MCF 10A (cell line): ENCODE measurements around the gene C9orf57. TPM values are rescaled to one million over a fixed set of nuclear protein-coding genes. Genes with fewer than 3 reads are reported as not detected.

ENCODE experiments used
- BruUV-seq: library from RNA; stranded (reverse); fragments of 400-500 nt; replicated peaks from 2 replicates; lab custom pipeline; 2021; lab: Mats Ljungman, UMichigan
- CTCF ChIA-PET: fragments of 300-600 bp; sonication (Branson Sonifier 250); formaldehyde crosslinking; extraction: SDS; loops from one replicate; lab custom pipeline; 2021; ENCODE audit warnings: antibody characterized with exemption, inconsistent platforms; lab: Yijun Ruan, JAX
- POLR2A ChIA-PET: fragments of 300-600, 350-650 bp; sonication (Branson Sonifier 250); formaldehyde crosslinking; extraction: SDS; loops from one replicate; lab custom pipeline; 2020; ENCODE audit warnings: antibody characterized with exemption, inconsistent platforms; lab: Yijun Ruan, JAX
- DNase-seq: peaks from one replicate; pipeline ENCODE4 v3.0.0-alpha.2; 2018; ENCODE audit not compliant: unreplicated experiment
- H3K27ac Mint-ChIP-seq: one replicate; pipeline ENCODE4 v1.8.0; 2022; ENCODE audit warnings: mild to moderate bottlenecking, low read depth, mixed read lengths; ENCODE audit not compliant: unreplicated experiment
- H3K27me3 Mint-ChIP-seq: one replicate; pipeline ENCODE4 v1.8.0; 2022; ENCODE audit warnings: mixed read lengths; ENCODE audit not compliant: insufficient read depth, unreplicated experiment
- H3K36me3 Mint-ChIP-seq: one replicate; pipeline ENCODE4 v1.8.0; 2022; ENCODE audit warnings: mild to moderate bottlenecking, moderate library complexity, mixed read lengths; ENCODE audit not compliant: insufficient read depth, unreplicated experiment
- H3K4me1 Mint-ChIP-seq: one replicate; pipeline ENCODE4 v1.8.0; 2022; ENCODE audit warnings: mixed read lengths; ENCODE audit not compliant: insufficient read depth, unreplicated experiment
- H3K4me3 Mint-ChIP-seq: one replicate; pipeline ENCODE4 v1.8.0; 2022; ENCODE audit warnings: mild to moderate bottlenecking, moderate library complexity, mixed read lengths; ENCODE audit not compliant: unreplicated experiment
- H3K9me3 Mint-ChIP-seq: one replicate; pipeline ENCODE4 v1.8.0; 2022; ENCODE audit warnings: mixed read lengths; ENCODE audit not compliant: unreplicated experiment
- intact Hi-C: fragments of 100-400 bp; cut with micrococcal nuclease; formaldehyde crosslinking; loops from 2 replicates; pipeline ENCODE4 v1.14.1; 2022
- total RNA-seq: library from RNA; stranded (reverse); gene quantifications from 2 replicates; pipeline ENCODE4 v1.2.3, GENCODE V29; 2022
- TF ChIP-seq, protein P1 (sequence below): fragments of 200-600 bp; IDR thresholded peaks from one replicate; pipeline ENCODE4 v1.8.0; 2022; ENCODE audit warnings: antibody characterized with exemption, mild to moderate bottlenecking; ENCODE audit not compliant: unreplicated experiment

Gene C9orf57
- total RNA-seq, 1 experiment from 2014 or later = not detected

DNA sequence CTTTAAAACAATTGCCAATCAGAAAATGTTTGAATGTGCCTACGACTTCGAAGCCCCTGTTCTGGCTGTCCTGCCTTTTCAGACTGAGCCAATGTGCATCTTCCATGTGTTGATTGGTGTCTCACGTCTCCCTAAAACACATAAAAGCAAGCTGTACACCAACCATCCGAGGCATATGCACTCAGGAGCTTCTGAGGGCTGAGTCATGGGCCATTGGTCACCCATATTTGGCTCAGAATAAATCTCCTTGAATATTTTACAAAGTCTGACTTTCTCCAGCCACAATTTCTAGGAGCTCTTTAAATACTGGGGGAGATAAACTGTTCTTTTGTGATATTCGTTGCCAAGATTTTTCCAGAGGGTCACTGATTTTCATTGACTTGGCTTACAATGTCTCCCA lies 53.9 kb downstream of the C9orf57 start:
- no peak overlapping the region for H3K27ac Mint-ChIP-seq
- no peaks in the 10 kb centered on the region for H3K36me3 Mint-ChIP-seq
- H3K4me1 Mint-ChIP-seq = peaks cover 8% of the 10 kb centered on the region
- no TSS peak for BruUV-seq
- no peaks in the 10 kb centered on the region for H3K27me3 Mint-ChIP-seq
- CTCF ChIA-PET = interaction anchor here (0.7 to 9.0 kb wide), 3 partner anchors 19 to 760 kb away, joined by 3 to 50 read pairs (median 3); no protein-coding TSS in a partner anchor
- POLR2A ChIA-PET = no interaction called here
- intact Hi-C loops = no loop called here
- no peaks in the 10 kb centered on the region for H3K9me3 Mint-ChIP-seq
- H3K4me3 Mint-ChIP-seq = no peak overlapping the region
- DNase-seq = no peak
- TF ChIP-seq, protein P1, sequence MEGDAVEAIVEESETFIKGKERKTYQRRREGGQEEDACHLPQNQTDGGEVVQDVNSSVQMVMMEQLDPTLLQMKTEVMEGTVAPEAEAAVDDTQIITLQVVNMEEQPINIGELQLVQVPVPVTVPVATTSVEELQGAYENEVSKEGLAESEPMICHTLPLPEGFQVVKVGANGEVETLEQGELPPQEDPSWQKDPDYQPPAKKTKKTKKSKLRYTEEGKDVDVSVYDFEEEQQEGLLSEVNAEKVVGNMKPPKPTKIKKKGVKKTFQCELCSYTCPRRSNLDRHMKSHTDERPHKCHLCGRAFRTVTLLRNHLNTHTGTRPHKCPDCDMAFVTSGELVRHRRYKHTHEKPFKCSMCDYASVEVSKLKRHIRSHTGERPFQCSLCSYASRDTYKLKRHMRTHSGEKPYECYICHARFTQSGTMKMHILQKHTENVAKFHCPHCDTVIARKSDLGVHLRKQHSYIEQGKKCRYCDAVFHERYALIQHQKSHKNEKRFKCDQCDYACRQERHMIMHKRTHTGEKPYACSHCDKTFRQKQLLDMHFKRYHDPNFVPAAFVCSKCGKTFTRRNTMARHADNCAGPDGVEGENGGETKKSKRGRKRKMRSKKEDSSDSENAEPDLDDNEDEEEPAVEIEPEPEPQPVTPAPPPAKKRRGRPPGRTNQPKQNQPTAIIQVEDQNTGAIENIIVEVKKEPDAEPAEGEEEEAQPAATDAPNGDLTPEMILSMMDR = no peak

DNA sequence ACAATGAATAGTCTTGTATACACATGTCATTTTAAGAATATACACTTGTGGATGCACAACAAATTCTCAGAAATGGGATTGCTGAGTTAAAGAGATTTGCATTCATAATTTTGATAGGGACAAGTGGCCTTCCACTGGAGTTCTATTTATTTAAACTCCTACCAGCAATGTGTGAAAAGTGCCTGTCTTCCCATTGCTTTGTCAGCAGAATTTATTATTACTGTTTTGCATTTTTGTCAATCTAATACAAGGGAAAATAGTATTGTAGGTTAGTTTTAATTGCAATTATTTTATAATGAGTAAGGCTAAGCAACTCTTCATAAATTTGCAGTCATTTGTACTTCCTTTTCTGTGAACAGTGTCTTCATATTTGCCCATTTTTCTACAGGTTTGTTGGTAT lies 55.0 kb downstream of the C9orf57 start:
- DNase-seq = no peak
- no TSS peak for BruUV-seq
- no peaks in the 10 kb centered on the region for H3K36me3 Mint-ChIP-seq
- H3K9me3 Mint-ChIP-seq = no peaks in the 10 kb centered on the region
- H3K27ac Mint-ChIP-seq = no peak overlapping the region
- ChIA-PET CTCF (interaction anchor here (9.0 kb wide), 1 partner anchor 20 kb away, joined by 50 read pairs; no protein-coding TSS in a partner anchor), POLR2A (no interaction called here)
- H3K27me3 Mint-ChIP-seq = no peaks in the 10 kb centered on the region
- H3K4me3 Mint-ChIP-seq = no peak overlapping the region
- TF ChIP-seq, protein P1 = no peak
- intact Hi-C loops = no loop called here
- peaks cover 8% of the 10 kb centered on the region for H3K4me1 Mint-ChIP-seq

Other genes starting within 250 kb of the C9orf57 start
- gene ABHD17B, start 149.4 kb downstream of the C9orf57 start, total RNA-seq = 10.4 and 10.5 TPM in 2 replicates
- gene C9orf85, start 149.0 kb downstream of the C9orf57 start, total RNA-seq = 19.6 and 23.3 TPM in 2 replicates
- gene GDA, start 88.8 kb upstream of the C9orf57 start, total RNA-seq = not detected in 2 replicates